ENCODE results near the gene PKN1. TPM values are rescaled to one million over a fixed set of nuclear protein-coding genes. Genes with fewer than 3 reads are reported as not detected.

The PKN1 gene
- total and polyA plus RNA-seq, 2 experiments from 2014 or later: 86.8 to 201 TPM

GRCh38 chr19:14480700-14481079 is 47.6 kb downstream of the PKN1 start (continued):
- no peak for TF ChIP-seq CREB1 (CRISPR knock-in tag; IDR thresholded peaks at IDR 0.05; ENCODE audit: low read depth)
- no peak for TF ChIP-seq ZNF331 (CRISPR knock-in tag; IDR thresholded peaks at IDR 0.05; ENCODE audit: low read depth)
- no peak for TF ChIP-seq ETS1 (IDR thresholded peaks at IDR 0.05)
- no peak for TF ChIP-seq EZH2phosphoT487 (IDR thresholded peaks at IDR 0.05; ENCODE audit: unreplicated experiment)
- no peak for TF ChIP-seq POLR2AphosphoS5 (IDR thresholded peaks at IDR 0.05; ENCODE audit: low read depth)
- TF ChIP-seq STAT1 (IDR thresholded peaks at IDR 0.05; ENCODE audit: unreplicated experiment): no peak
- TF ChIP-seq NANOG (IDR thresholded peaks at IDR 0.05; ENCODE audit: borderline replicate concordance): no peak
- TF ChIP-seq, protein P1, sequence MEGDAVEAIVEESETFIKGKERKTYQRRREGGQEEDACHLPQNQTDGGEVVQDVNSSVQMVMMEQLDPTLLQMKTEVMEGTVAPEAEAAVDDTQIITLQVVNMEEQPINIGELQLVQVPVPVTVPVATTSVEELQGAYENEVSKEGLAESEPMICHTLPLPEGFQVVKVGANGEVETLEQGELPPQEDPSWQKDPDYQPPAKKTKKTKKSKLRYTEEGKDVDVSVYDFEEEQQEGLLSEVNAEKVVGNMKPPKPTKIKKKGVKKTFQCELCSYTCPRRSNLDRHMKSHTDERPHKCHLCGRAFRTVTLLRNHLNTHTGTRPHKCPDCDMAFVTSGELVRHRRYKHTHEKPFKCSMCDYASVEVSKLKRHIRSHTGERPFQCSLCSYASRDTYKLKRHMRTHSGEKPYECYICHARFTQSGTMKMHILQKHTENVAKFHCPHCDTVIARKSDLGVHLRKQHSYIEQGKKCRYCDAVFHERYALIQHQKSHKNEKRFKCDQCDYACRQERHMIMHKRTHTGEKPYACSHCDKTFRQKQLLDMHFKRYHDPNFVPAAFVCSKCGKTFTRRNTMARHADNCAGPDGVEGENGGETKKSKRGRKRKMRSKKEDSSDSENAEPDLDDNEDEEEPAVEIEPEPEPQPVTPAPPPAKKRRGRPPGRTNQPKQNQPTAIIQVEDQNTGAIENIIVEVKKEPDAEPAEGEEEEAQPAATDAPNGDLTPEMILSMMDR (conservative IDR thresholded peaks at IDR 0.05; ENCODE audit: low read depth in 2 of 2): no peak

DNA sequence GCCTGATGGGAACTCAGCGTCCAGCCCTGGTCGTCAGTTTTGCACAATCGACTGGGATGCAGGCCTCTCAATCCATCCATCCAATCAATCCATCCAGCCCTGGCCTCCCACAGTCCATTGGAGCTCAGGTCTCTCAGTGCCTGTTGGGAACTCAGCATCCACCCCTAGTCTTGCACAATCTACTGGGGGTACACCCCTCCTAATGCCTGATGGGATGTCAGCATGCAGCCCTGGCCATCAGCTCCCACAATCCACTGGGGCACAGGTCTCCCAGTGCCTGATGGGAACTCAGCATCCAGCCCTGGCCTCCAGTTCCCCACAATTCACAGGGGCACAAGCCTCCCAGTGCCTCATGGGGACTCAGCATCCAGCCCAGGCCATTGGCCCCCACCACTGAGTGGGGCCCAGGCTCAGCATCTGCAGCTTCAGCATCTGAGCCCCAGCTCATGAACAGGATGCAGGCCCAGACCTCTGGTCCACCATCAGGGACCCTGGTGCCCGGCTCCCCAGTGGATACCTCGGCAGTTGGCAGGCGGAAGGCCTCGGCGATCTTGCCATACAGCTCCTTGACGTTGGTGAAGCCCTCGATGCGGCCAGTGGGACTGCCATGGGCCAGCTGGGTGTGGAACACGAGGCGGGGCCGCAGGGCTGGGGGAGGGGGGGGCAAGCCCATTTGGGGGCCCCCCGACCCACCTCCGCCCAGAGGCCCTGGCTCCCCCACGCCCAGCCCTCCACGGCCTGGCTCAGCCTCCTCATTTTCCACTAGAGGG is 49.3 kb downstream of the PKN1 start:
- Histone ChIP-seq H3K27me3 (ENCODE audit: insufficient read depth) (no peaks in the 10 kb centered on the region), H3F3A (replicated peaks; ENCODE audit: low read depth) (peaks cover 11% of the 10 kb centered on the region), H3K27ac (ENCODE audit: low read depth) (no peak overlapping the region), H3K36me3 (ENCODE audit: insufficient read depth) (peaks cover 5% of the 10 kb centered on the region; the same call in 1 of the 2 replicates), H3K4me2 (no peak overlapping the region), H3K4me3 (no peak overlapping the region), H3K4me1 (ENCODE audit: insufficient read depth) (no peaks in the 10 kb centered on the region; the same call in 1 of the 2 replicates), H3K9me2 (ENCODE audit: insufficient read depth) (no peaks in the 10 kb centered on the region), H3K79me2 (replicated peaks; ENCODE audit: insufficient read depth) (no peaks in the 10 kb centered on the region), H4K20me1 (replicated peaks; ENCODE audit: insufficient read depth) (peaks cover 6% of the 10 kb centered on the region), H2AFZ (no peak overlapping the region)
- Mint-ChIP-seq H3K9me3 (no peaks in the 10 kb centered on the region), H3K27ac (no peak overlapping the region), H3K4me1 (peaks cover 5% of the 10 kb centered on the region; the same call in 2 of the 3 replicates), H3K4me3 (no peak overlapping the region), H3K27me3 (ENCODE audit: insufficient read depth, low read depth, poor library complexity) (peaks cover 9% of the 10 kb centered on the region), H3K36me3 (ENCODE audit: low read depth) (peaks cover 28% of the 10 kb centered on the region)
- DNase-seq (ENCODE audit: low spot score): no peak
- ATAC-seq: no peak
- no peak for TF ChIP-seq EZH2 (IDR thresholded peaks at IDR 0.05; ENCODE audit: low read depth, unreplicated experiment)
- TF ChIP-seq, protein P2, sequence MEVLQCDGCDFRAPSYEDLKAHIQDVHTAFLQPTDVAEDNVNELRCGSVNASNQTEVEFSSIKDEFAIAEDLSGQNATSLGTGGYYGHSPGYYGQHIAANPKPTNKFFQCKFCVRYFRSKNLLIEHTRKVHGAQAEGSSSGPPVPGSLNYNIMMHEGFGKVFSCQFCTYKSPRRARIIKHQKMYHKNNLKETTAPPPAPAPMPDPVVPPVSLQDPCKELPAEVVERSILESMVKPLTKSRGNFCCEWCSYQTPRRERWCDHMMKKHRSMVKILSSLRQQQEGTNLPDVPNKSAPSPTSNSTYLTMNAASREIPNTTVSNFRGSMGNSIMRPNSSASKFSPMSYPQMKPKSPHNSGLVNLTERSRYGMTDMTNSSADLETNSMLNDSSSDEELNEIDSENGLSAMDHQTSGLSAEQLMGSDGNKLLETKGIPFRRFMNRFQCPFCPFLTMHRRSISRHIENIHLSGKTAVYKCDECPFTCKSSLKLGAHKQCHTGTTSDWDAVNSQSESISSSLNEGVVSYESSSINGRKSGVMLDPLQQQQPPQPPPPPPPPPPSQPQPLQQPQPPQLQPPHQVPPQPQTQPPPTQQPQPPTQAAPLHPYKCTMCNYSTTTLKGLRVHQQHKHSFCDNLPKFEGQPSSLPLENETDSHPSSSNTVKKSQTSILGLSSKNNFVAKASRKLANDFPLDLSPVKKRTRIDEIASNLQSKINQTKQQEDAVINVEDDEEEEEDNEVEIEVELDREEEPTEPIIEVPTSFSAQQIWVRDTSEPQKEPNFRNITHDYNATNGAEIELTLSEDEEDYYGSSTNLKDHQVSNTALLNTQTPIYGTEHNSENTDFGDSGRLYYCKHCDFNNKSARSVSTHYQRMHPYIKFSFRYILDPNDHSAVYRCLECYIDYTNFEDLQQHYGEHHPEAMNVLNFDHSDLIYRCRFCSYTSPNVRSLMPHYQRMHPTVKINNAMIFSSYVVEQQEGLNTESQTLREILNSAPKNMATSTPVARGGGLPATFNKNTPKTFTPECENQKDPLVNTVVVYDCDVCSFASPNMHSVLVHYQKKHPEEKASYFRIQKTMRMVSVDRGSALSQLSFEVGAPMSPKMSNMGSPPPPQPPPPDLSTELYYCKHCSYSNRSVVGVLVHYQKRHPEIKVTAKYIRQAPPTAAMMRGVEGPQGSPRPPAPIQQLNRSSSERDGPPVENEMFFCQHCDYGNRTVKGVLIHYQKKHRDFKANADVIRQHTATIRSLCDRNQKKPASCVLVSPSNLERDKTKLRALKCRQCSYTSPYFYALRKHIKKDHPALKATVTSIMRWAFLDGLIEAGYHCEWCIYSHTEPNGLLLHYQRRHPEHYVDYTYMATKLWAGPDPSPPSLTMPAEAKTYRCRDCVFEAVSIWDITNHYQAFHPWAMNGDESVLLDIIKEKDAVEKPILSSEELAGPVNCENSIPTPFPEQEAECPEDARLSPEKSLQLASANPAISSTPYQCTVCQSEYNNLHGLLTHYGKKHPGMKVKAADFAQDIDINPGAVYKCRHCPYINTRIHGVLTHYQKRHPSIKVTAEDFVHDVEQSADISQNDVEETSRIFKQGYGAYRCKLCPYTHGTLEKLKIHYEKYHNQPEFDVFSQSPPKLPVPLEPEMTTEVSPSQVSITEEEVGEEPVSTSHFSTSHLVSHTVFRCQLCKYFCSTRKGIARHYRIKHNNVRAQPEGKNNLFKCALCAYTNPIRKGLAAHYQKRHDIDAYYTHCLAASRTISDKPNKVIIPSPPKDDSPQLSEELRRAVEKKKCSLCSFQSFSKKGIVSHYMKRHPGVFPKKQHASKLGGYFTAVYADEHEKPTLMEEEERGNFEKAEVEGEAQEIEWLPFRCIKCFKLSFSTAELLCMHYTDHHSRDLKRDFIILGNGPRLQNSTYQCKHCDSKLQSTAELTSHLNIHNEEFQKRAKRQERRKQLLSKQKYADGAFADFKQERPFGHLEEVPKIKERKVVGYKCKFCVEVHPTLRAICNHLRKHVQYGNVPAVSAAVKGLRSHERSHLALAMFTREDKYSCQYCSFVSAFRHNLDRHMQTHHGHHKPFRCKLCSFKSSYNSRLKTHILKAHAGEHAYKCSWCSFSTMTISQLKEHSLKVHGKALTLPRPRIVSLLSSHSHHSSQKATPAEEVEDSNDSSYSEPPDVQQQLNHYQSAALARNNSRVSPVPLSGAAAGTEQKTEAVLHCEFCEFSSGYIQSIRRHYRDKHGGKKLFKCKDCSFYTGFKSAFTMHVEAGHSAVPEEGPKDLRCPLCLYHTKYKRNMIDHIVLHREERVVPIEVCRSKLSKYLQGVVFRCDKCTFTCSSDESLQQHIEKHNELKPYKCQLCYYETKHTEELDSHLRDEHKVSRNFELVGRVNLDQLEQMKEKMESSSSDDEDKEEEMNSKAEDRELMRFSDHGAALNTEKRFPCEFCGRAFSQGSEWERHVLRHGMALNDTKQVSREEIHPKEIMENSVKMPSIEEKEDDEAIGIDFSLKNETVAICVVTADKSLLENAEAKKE (CRISPR knock-in tag; IDR thresholded peaks at IDR 0.05): no peak
- TF ChIP-seq ZNF331 (CRISPR knock-in tag; IDR thresholded peaks at IDR 0.05; ENCODE audit: low read depth): no peak
- no peak for TF ChIP-seq ETS1 (IDR thresholded peaks at IDR 0.05)
